ENCODE measurements around the gene GRIFIN.
"Not testable (repeated sequence)": the region's sequence is repeated elsewhere in the genome, so short reads cannot be mapped to it uniquely, and the experiment has no call there.

Gene GRIFIN

DNA sequence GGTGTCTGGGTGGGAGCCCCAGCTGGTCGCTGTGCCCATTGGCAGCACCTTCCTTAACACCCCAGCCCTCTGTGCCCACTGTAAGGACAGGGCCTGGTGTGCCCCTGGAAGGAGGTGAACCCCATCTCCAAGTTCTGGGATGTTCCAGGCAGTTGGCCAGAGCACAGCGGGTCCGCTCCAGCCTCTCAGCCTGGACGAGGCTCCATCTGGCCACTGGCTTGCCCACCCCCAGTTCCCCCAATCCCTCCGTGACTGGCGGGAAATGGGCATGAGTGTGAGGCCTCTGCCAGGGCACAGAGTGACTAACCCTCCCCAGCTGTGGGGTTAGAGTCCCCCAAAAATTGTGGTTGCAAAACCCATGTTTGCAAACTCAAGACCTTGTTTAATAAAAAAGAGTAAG is 15.6 kb downstream of the GRIFIN start:
- TF ChIP-seq, protein P1, sequence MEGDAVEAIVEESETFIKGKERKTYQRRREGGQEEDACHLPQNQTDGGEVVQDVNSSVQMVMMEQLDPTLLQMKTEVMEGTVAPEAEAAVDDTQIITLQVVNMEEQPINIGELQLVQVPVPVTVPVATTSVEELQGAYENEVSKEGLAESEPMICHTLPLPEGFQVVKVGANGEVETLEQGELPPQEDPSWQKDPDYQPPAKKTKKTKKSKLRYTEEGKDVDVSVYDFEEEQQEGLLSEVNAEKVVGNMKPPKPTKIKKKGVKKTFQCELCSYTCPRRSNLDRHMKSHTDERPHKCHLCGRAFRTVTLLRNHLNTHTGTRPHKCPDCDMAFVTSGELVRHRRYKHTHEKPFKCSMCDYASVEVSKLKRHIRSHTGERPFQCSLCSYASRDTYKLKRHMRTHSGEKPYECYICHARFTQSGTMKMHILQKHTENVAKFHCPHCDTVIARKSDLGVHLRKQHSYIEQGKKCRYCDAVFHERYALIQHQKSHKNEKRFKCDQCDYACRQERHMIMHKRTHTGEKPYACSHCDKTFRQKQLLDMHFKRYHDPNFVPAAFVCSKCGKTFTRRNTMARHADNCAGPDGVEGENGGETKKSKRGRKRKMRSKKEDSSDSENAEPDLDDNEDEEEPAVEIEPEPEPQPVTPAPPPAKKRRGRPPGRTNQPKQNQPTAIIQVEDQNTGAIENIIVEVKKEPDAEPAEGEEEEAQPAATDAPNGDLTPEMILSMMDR (IDR thresholded peaks at IDR 0.05), result no peak
- Histone ChIP-seq H3K27me3 (no peaks in the 10 kb centered on the region), H3K36me3 (no peaks in the 10 kb centered on the region), H3K4me3 (ENCODE audit: low read depth in 1 of 2, low read length in 1 of 2) (no peak overlapping the region), H3K27ac (no peak overlapping the region), H3K4me1 (ENCODE audit: control insufficient read depth in 1 of 2, insufficient read depth in 1 of 2, low read depth in 1 of 2, low read length in 1 of 2) (no peaks in the 10 kb centered on the region), H3K9me3 (no peaks in the 10 kb centered on the region)

DNA sequence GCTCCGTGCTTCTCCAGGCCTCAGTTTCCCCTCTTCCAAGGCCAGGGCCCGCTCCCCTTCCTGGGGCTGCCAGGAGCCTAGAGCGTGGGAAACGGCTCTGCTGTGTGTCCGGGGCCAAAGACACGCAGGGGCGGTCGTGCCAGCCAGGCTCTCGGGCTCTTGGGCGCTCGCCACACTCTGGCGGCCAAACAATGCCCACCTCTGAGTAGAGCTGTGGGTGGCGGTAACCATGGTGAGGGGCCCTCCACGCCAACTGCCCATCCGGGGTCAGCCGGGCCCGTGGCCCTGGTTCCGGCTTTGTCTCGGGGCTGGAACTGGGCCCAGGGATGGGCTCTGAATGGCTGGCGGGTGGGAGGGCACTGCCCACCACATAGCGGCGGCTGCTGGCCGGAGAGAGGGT is 16.0 kb downstream of the GRIFIN start:
- TF ChIP-seq, protein P1 (IDR thresholded peaks at IDR 0.05), result no peak
- no peaks in the 10 kb centered on the region for H3K36me3 ChIP-seq
- no peak overlapping the region for H3K4me3 ChIP-seq (ENCODE audit: low read depth in 1 of 2, low read length in 1 of 2)
- H3K27me3 ChIP-seq, result no peaks in the 10 kb centered on the region
- H3K4me1 ChIP-seq (ENCODE audit: control insufficient read depth in 1 of 2, insufficient read depth in 1 of 2, low read depth in 1 of 2, low read length in 1 of 2), result no peaks in the 10 kb centered on the region
- no peak overlapping the region for H3K27ac ChIP-seq
- H3K9me3 ChIP-seq, result no peaks in the 10 kb centered on the region

DNA sequence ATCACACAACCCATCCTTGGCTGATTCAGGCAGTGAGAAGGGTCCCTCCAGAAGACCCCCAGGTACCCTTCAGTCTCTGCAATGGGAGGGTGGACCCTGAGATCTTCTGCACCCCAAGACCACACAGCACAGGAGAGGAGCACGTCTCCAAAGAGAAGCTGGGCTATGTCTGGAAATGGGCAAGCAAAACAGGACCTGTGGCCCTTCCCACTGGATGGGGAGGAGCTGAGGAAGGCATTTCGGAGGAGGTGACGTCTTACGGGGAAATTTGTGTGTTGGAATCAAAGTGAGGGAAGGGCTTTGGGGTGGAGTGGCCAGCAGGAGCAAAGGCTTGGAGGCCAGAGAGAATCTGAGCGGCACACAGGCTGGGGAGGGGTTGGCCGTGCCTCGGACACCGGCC is 16.5 kb downstream of the GRIFIN start:
- no peaks in the 10 kb centered on the region for H3K27me3 ChIP-seq
- TF ChIP-seq, protein P1 (IDR thresholded peaks at IDR 0.05), result no peak
- H3K4me3 ChIP-seq (ENCODE audit: low read depth in 1 of 2, low read length in 1 of 2), result no peak overlapping the region
- H3K36me3 ChIP-seq, result no peaks in the 10 kb centered on the region
- no peaks in the 10 kb centered on the region for H3K4me1 ChIP-seq (ENCODE audit: control insufficient read depth in 1 of 2, insufficient read depth in 1 of 2, low read depth in 1 of 2, low read length in 1 of 2)
- no peaks in the 10 kb centered on the region for H3K9me3 ChIP-seq
- no peak overlapping the region for H3K27ac ChIP-seq

DNA sequence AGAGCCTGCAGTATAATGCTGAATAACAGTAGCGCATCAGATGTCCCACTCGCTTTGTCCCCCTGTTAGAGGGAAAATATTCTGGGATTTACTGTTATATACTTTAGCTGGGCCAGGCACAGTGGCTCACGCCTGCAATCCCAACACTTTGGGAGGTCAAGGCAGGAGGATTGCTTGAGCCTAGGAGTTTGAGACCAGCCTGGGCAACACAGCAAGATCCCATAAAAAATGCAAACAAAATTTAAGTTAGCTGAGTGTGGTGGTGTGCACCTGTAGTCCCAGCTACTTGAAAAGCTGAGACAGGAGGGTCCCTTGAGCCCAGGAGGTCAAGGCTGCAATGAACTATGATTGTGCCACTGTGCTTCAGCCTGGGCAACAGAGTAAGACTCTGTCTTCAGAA is 22.3 kb downstream of the GRIFIN start:
- not testable (repeated sequence) for H3K4me3 ChIP-seq (ENCODE audit: low read depth in 1 of 2, low read length in 1 of 2); H3K36me3 ChIP-seq; H3K27me3 ChIP-seq; H3K27ac ChIP-seq; H3K9me3 ChIP-seq
- H3K4me1 ChIP-seq (ENCODE audit: control insufficient read depth in 1 of 2, insufficient read depth in 1 of 2, low read depth in 1 of 2, low read length in 1 of 2), result peaks cover 9 to 12% of the 10 kb centered on the region in 2 experiments

DNA sequence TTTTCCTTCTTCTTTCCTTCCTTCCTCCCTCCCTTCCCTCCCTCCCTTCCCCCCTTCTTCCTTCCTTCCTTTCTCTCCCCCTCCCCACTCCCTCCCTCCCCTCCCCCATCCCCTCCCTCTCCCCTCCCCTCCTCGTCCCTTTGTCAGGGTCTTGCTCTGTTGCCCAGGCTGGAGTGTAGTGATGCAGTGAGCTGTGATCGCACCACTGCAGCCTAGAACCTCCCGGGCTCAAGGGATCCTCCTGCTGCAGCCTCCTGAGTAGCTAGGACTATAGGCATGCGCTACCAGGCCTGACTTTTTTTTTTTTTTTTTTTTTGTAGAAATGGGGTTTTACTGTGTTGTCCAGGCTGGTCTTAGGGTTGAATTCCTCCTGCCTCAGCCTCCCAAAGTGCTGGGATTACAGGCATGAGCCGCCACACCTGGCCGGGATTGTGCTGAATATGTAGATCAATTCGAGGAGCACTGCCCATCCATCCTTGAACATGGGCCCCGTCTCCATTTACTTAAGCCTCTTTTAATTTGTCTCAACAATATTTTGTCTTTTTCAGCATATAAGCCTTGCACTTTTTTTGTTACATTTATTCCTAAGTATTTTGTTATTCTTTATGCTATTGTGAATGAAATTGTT is 23.4 kb downstream of the GRIFIN start:
- H3K9me3 ChIP-seq, result no peaks in the 10 kb centered on the region
- peaks cover 9 to 12% of the 10 kb centered on the region in 2 experiments for H3K4me1 ChIP-seq (ENCODE audit: control insufficient read depth in 1 of 2, insufficient read depth in 1 of 2, low read depth in 1 of 2, low read length in 1 of 2)
- H3K4me3 ChIP-seq (ENCODE audit: low read depth in 1 of 2, low read length in 1 of 2), result no peak overlapping the region
- H3K36me3 ChIP-seq, result no peaks in the 10 kb centered on the region
- H3K27ac ChIP-seq, result no peak overlapping the region
- peaks cover 3% of the 10 kb centered on the region for H3K27me3 ChIP-seq
- TF ChIP-seq, protein P1 (IDR thresholded peaks at IDR 0.05), result no peak

DNA sequence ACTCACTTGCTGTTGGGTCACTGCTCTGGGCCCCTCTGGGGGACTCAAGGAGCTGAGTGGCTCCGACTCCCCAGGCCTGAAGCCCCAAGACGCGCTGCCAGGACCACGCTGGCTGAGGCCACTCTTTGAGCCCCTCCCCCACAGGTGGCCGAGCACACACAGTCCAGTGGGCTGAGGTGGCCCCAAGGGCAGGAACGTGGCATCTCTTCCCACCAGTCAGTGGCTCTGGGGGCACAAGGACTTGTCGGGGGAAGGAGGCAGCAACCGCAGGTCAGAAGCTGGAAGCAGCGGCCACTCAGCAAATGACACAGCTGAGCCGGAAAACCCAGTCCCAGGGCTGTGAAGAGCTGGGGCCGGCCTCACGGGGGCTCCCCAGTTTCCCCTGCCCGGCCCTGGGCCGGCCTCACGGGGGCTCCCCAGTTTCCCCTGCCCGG is 24.1 kb downstream of the GRIFIN start:
- H3K4me3 ChIP-seq (ENCODE audit: low read depth in 1 of 2, low read length in 1 of 2), result peak overlapping the region; percentile 44 to 67
- peaks cover 3% of the 10 kb centered on the region for H3K27me3 ChIP-seq
- TF ChIP-seq, protein P1 (IDR thresholded peaks at IDR 0.05), result no peak
- no peaks in the 10 kb centered on the region for H3K9me3 ChIP-seq
- peaks cover 9 to 12% of the 10 kb centered on the region in 2 experiments for H3K4me1 ChIP-seq (ENCODE audit: control insufficient read depth in 1 of 2, insufficient read depth in 1 of 2, low read depth in 1 of 2, low read length in 1 of 2)
- H3K27ac ChIP-seq, result no peak overlapping the region
- peaks cover 1% of the 10 kb centered on the region for H3K36me3 ChIP-seq

Data from neutrophil (primary cell).